SK-N-SH (cell line): Measurements from ENCODE around the gene SCG2. TPM values are rescaled to one million over a fixed set of nuclear protein-coding genes. Genes with fewer than 3 reads are reported as not detected.

Experiments
- CTCF ChIA-PET: fragments of 300-600, 350-600 bp; formaldehyde crosslinking; extraction: SDS; loops from one replicate; lab custom pipeline; 2021; lab: Yijun Ruan, JAX
- POLR2A ChIA-PET: fragments of 350-600 bp; sonication (Branson Sonifier 250); formaldehyde crosslinking; extraction: SDS; loops from one replicate; lab custom pipeline; 2020; ENCODE audit warnings: antibody characterized with exemption, inconsistent platforms; lab: Yijun Ruan, JAX
- DNase-seq: peaks from one replicate; pipeline ENCODE4 v3.0.0; 2012
- H2AFZ ChIP-seq: fragments of 200-600 bp; sonication (generic); 2 replicates; pipeline ENCODE4 v1.8.1; 2016; ENCODE audit warnings: antibody characterized with exemption, mild to moderate bottlenecking, low read depth
- H3F3A ChIP-seq: fragments of 200-600 bp; sonication (generic); replicated peaks from 2 replicates; pipeline ENCODE3; 2016; ENCODE audit warnings: antibody characterized with exemption, mild to moderate bottlenecking; ENCODE audit not compliant: insufficient read depth
- H3K27ac ChIP-seq, 2 experiments: fragments of 200-500 bp in 1 of 2; fragments of 200-600 bp in 1 of 2; sonication (Bioruptor generic) in 1 of 2; sonication (generic), shearing (Covaris generic) in 1 of 2; 2 replicates each; pipeline versions ENCODE4 v1.5.1 to v1.6.1; 2014 to 2016; ENCODE audit warnings: low read depth in 2 of 2, inconsistent platforms in 1 of 2, low read length in 1 of 2, mild to moderate bottlenecking in 1 of 2, mixed read lengths in 1 of 2
- H3K27me3 ChIP-seq: fragments of 200-600 bp; sonication (generic), shearing (Covaris generic); 2 replicates; pipeline ENCODE4 v1.6.1; 2016; ENCODE audit warnings: mixed run types; ENCODE audit not compliant: insufficient read depth
- H3K36me3 ChIP-seq, 2 experiments: fragments of 200-500 bp in 1 of 2; fragments of 200-600 bp in 1 of 2; sonication (Bioruptor generic) in 1 of 2; sonication (generic) in 1 of 2; replicated peaks in 1 of 2; 2 replicates each; pipeline versions ENCODE3 to v1.5.1; 2014 to 2016; ENCODE audit warnings: low read length in 1 of 2, mild to moderate bottlenecking in 1 of 2; ENCODE audit not compliant: insufficient read depth in 2 of 2, control insufficient read depth in 1 of 2
- H3K4me1 ChIP-seq, 2 experiments: fragments of 200-500 bp in 1 of 2; fragments of 200-600 bp in 1 of 2; sonication (Bioruptor generic) in 1 of 2; sonication (generic), shearing (Covaris generic) in 1 of 2; 2 replicates each; pipeline versions ENCODE4 v1.5.1 to v1.6.1; 2014 to 2016; ENCODE audit warnings: low read depth in 1 of 2, low read length in 1 of 2, mixed run types in 1 of 2; ENCODE audit not compliant: insufficient read depth in 2 of 2, control insufficient read depth in 1 of 2
- H3K4me2 ChIP-seq: fragments of 200-600 bp; sonication (generic), shearing (Covaris generic); 2 replicates; pipeline ENCODE4 v1.6.1; 2017; ENCODE audit warnings: mixed run types
- H3K4me3 ChIP-seq, 2 experiments: fragments of 200-500 bp in 1 of 2; fragments of 200-600 bp in 1 of 2; sonication (Bioruptor generic) in 1 of 2; sonication (generic), shearing (Covaris generic) in 1 of 2; 2 replicates each; pipeline versions ENCODE4 v1.5.1 to v1.8.1; 2014 to 2016; ENCODE audit warnings: low read depth in 2 of 2, inconsistent platforms in 1 of 2, low read length in 1 of 2, mild to moderate bottlenecking in 1 of 2, mixed read lengths in 1 of 2, moderate library complexity in 1 of 2
- H3K79me2 ChIP-seq: fragments of 200-600 bp; sonication (generic); 2 replicates; pipeline ENCODE4 v1.8.1; 2017; ENCODE audit warnings: mild to moderate bottlenecking; ENCODE audit not compliant: insufficient read depth
- H3K9ac ChIP-seq: fragments of 200-600 bp; sonication (generic); 2 replicates; pipeline ENCODE4 v1.6.1; 2017; ENCODE audit warnings: mixed run types
- H3K9me2 ChIP-seq: fragments of 200-600 bp; sonication (generic); 2 replicates; pipeline ENCODE4 v1.6.1; 2017; ENCODE audit warnings: mixed run types
- H3K9me3 ChIP-seq: fragments of 200-600 bp; sonication (generic); 2 replicates; pipeline ENCODE4 v1.6.1; 2017; ENCODE audit warnings: mixed run types, mild to moderate bottlenecking, moderate library complexity
- H4K20me1 ChIP-seq: fragments of 200-600 bp; sonication (generic); 2 replicates; pipeline ENCODE4 v1.6.1; 2017; ENCODE audit warnings: mild to moderate bottlenecking, mixed run types; ENCODE audit not compliant: insufficient read depth
- ELF1 ChIP-seq: IDR thresholded peaks from 2 replicates; pipeline ENCODE4 v1.4.0; 2012
- EP300 ChIP-seq, 2 experiments: IDR thresholded peaks; 2 replicates each; pipeline versions ENCODE4 v1.4.0 to v1.6.1; 2012; ENCODE audit warnings: borderline replicate concordance in 1 of 2, low read depth in 1 of 2, low read length in 1 of 2
- EZH2phosphoT487 ChIP-seq: fragments of 200-600 bp; sonication (generic); IDR thresholded peaks from 2 replicates; pipeline ENCODE4 v1.6.1; 2017; ENCODE audit warnings: low read depth, mixed run types, mild to moderate bottlenecking, antibody characterized with exemption, moderate library complexity, borderline replicate concordance
- FOSL2 ChIP-seq: IDR thresholded peaks from 2 replicates; pipeline ENCODE4 v1.4.0; 2012; ENCODE audit warnings: low read depth, mild to moderate bottlenecking, moderate library complexity, borderline replicate concordance
- FOXJ3 ChIP-seq: sonication (generic); formaldehyde crosslinking; IDR thresholded peaks from 2 replicates; pipeline ENCODE4 v1.5.1; 2020; ENCODE audit warnings: mild to moderate bottlenecking, missing genetic modification reagents
- GABPA ChIP-seq: IDR thresholded peaks from 2 replicates; pipeline ENCODE4 v1.4.0; 2012; ENCODE audit warnings: low read depth, mild to moderate bottlenecking
- GATA2 ChIP-seq: sonication (generic); formaldehyde crosslinking; IDR thresholded peaks from 2 replicates; pipeline ENCODE4 v1.5.0; 2020; ENCODE audit warnings: mild to moderate bottlenecking, missing genetic modification reagents
- JUND ChIP-seq: IDR thresholded peaks from 2 replicates; pipeline ENCODE4 v1.4.0; 2012
- MAX ChIP-seq: IDR thresholded peaks from 2 replicates; pipeline ENCODE4 v1.4.0; 2012; ENCODE audit warnings: low read depth
- MXI1 ChIP-seq: IDR thresholded peaks from 2 replicates; pipeline ENCODE4 v1.6.1; 2012; ENCODE audit warnings: mild to moderate bottlenecking, low read depth, low read length, improper control_type of control experiment
- NRF1 ChIP-seq: IDR thresholded peaks from 2 replicates; pipeline ENCODE4 v1.6.1; 2012; ENCODE audit warnings: low read depth, mild to moderate bottlenecking, low read length
- SMC3 ChIP-seq: IDR thresholded peaks from 2 replicates; pipeline ENCODE4 v1.6.1; 2012; ENCODE audit warnings: low read depth, low read length, improper control_type of control experiment
- TAF1 ChIP-seq: IDR thresholded peaks from 2 replicates; pipeline ENCODE4 v1.6.1; 2012; ENCODE audit warnings: low read depth, mild to moderate bottlenecking, low read length, moderate library complexity, borderline replicate concordance
- TCF12 ChIP-seq: IDR thresholded peaks from 2 replicates; pipeline ENCODE4 v1.4.0; 2012
- YY1 ChIP-seq: IDR thresholded peaks from 2 replicates; pipeline ENCODE4 v1.4.0; 2012; ENCODE audit warnings: low read depth, mild to moderate bottlenecking
- WGBS: methylation state at CpG from one replicate; pipeline ENCODE4 v1.1.6; 2017; ENCODE audit warnings: low lambda C conversion rate; 5-methylcytosine and 5-hydroxymethylcytosine counted together
- polyA plus RNA-seq, 3 experiments: library from polyadenylated mRNA; depleted of rRNA; stranded (reverse); fragments of >200 nt; gene quantifications; 2 replicates each; pipeline ENCODE4 v1.2.3, GENCODE V29; 2012
- TF ChIP-seq, protein P1 (sequence below): fragments of 200-600 bp; sonication (generic); IDR thresholded peaks from 2 replicates; pipeline ENCODE4 v1.6.1; 2017; ENCODE audit warnings: antibody characterized with exemption, mild to moderate bottlenecking, moderate library complexity
- TF ChIP-seq, protein P2 (sequence below): IDR thresholded peaks from 2 replicates; pipeline ENCODE4 v1.4.0; 2012; ENCODE audit warnings: low read depth, borderline replicate concordance
- TF ChIP-seq, protein P3 (sequence below): fragments of 150-350 bp; IDR thresholded peaks from 2 replicates; pipeline ENCODE4 v1.6.1; 2016; ENCODE audit warnings: mild to moderate bottlenecking, low read depth, low read length
- TF ChIP-seq, protein P4 (sequence below): IDR thresholded peaks from 2 replicates; pipeline ENCODE4 v1.4.0; 2012; ENCODE audit warnings: low read depth, borderline replicate concordance
- TF ChIP-seq, protein P5 (sequence below): IDR thresholded peaks from 2 replicates; pipeline ENCODE4 v1.6.1; 2012; ENCODE audit warnings: mild to moderate bottlenecking, low read depth, low read length, moderate library complexity

The SCG2 gene
- polyA plus RNA-seq, 1 of the 3 experiments (the other 2 are of a cell fraction): 373 TPM

DNA sequence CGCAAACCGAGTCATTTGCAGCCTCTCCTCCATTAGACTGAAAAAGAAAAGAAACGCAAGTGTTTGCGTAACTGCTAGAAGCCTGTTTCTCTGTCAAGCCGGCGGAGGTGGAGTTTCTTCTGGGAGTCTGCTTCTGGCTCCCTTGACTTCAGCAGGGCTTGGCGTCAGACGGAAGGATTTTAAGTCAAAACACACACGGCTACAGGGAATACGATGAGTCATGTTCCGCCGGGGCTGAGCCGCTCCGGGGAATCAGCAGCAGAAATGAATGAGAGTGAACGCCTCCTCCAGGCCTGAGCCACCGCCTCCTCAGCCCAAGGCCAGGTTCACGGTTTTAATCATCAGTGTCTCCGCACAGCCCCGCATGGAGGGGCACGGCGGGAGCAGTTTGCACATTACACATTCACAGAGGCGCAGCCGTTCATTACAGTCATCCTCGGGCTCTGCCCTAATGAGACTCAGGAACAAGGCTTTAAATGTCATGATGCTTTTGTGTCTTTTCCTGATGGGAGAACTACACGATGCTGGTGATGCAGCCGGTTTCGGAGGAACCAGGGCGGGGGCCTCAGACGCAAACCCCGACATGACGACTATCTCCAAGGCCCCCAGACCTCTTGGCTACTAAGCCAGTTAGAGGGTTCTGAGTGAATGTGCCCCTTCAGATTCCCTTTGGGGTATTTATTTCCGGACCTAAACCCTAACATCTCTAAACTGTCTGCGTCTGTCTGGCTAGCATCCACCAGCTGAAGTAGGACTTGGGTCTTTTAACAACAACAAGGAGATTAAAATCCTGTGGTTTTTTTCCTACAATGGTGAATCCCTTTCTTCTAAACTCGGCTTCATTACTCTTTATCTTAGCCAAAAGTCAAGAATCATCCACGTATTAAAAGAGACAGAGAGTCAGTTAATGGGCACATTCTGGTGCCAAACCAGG is 11.1 kb upstream of the SCG2 start (continued):
- TF ChIP-seq, protein P1, sequence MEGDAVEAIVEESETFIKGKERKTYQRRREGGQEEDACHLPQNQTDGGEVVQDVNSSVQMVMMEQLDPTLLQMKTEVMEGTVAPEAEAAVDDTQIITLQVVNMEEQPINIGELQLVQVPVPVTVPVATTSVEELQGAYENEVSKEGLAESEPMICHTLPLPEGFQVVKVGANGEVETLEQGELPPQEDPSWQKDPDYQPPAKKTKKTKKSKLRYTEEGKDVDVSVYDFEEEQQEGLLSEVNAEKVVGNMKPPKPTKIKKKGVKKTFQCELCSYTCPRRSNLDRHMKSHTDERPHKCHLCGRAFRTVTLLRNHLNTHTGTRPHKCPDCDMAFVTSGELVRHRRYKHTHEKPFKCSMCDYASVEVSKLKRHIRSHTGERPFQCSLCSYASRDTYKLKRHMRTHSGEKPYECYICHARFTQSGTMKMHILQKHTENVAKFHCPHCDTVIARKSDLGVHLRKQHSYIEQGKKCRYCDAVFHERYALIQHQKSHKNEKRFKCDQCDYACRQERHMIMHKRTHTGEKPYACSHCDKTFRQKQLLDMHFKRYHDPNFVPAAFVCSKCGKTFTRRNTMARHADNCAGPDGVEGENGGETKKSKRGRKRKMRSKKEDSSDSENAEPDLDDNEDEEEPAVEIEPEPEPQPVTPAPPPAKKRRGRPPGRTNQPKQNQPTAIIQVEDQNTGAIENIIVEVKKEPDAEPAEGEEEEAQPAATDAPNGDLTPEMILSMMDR: no peak
- no peak for TF ChIP-seq GATA2 (CRISPR knock-in tag)
- peak; percentile 92 for TF ChIP-seq FOSL2
- TF ChIP-seq FOXJ3 (CRISPR knock-in tag): no peak
- TF ChIP-seq TCF12: peak; percentile 64
- TF ChIP-seq MXI1: peak; percentile 66
- peak; percentile 88 for TF ChIP-seq JUND
- TF ChIP-seq NRF1: no peak
- no peak for TF ChIP-seq GABPA
- peak; percentile 58; the same call in 1 of the 2 replicates for TF ChIP-seq TAF1
- TF ChIP-seq, protein P2, sequence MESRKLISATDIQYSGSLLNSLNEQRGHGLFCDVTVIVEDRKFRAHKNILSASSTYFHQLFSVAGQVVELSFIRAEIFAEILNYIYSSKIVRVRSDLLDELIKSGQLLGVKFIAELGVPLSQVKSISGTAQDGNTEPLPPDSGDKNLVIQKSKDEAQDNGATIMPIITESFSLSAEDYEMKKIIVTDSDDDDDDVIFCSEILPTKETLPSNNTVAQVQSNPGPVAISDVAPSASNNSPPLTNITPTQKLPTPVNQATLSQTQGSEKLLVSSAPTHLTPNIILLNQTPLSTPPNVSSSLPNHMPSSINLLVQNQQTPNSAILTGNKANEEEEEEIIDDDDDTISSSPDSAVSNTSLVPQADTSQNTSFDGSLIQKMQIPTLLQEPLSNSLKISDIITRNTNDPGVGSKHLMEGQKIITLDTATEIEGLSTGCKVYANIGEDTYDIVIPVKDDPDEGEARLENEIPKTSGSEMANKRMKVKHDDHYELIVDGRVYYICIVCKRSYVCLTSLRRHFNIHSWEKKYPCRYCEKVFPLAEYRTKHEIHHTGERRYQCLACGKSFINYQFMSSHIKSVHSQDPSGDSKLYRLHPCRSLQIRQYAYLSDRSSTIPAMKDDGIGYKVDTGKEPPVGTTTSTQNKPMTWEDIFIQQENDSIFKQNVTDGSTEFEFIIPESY: no peak
- TF ChIP-seq YY1: no peak; the same call in 1 of the 2 replicates

DNA sequence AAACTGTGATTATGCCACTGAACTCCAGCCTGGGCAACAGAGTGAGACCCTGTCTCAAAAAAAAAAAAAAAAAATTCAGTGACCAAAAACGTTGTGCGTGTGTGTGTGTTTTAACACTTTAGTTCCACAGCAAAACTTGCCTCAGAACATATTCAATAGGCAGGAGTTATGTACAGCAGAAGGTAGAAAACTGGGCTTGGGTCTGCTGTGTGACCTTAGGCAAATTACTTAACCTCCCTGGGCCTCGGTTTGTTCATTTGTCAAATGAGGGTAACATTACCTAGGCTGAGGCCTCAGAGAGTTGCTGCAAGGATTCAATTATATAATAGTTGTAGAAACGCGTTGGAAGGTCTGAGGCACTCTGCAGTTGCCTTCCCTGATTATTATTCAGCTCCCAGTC is 10.3 kb upstream of the SCG2 start:
- Histone ChIP-seq H3K4me2 (peak overlapping the region; percentile 65), H3K79me2 (no peaks in the 10 kb centered on the region), H3K9ac (peak overlapping the region; percentile 61), H3K4me3 (peak overlapping the region; percentile 30 to 40; a peak in 3 of 4 replicates), H3K9me2 (no peaks in the 10 kb centered on the region), H4K20me1 (no peaks in the 10 kb centered on the region), H3K4me1 (peaks cover 7 to 8% of the 10 kb centered on the region in 2 experiments), H3K27ac (peak overlapping the region; percentile 86 to 93), H3K36me3 (no peaks in the 10 kb centered on the region), H2AFZ (peak overlapping the region; percentile 71), H3K9me3 (no peaks in the 10 kb centered on the region), H3F3A (peaks cover 18% of the 10 kb centered on the region), H3K27me3 (no peaks in the 10 kb centered on the region)
- DNase-seq: no peak
- ChIA-PET CTCF (interaction anchor here (0.6 kb wide), 1 partner anchor 10 kb away, joined by 3 read pairs; no protein-coding TSS in a partner anchor), POLR2A (no interaction called here)
- 59% methylated on average over 5 of the region's 5 CpGs for WGBS
- TF ChIP-seq ELF1: no peak
- TF ChIP-seq, protein P3, sequence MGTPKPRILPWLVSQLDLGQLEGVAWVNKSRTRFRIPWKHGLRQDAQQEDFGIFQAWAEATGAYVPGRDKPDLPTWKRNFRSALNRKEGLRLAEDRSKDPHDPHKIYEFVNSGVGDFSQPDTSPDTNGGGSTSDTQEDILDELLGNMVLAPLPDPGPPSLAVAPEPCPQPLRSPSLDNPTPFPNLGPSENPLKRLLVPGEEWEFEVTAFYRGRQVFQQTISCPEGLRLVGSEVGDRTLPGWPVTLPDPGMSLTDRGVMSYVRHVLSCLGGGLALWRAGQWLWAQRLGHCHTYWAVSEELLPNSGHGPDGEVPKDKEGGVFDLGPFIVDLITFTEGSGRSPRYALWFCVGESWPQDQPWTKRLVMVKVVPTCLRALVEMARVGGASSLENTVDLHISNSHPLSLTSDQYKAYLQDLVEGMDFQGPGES: no peak
- TF ChIP-seq EP300 (IDR thresholded peaks at IDR 0.05; ENCODE audit: borderline replicate concordance in 1 of 2, low read depth in 1 of 2, low read length in 1 of 2): no peak
- TF ChIP-seq, protein P4, sequence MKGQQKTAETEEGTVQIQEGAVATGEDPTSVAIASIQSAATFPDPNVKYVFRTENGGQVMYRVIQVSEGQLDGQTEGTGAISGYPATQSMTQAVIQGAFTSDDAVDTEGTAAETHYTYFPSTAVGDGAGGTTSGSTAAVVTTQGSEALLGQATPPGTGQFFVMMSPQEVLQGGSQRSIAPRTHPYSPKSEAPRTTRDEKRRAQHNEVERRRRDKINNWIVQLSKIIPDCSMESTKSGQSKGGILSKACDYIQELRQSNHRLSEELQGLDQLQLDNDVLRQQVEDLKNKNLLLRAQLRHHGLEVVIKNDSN: no peak
- no peak for TF ChIP-seq EZH2phosphoT487
- no peak for TF ChIP-seq MAX
- TF ChIP-seq FOXJ3 (CRISPR knock-in tag): no peak
- no peak for TF ChIP-seq SMC3
- TF ChIP-seq GABPA: no peak
- TF ChIP-seq GATA2 (CRISPR knock-in tag): no peak
- TF ChIP-seq, protein P5, sequence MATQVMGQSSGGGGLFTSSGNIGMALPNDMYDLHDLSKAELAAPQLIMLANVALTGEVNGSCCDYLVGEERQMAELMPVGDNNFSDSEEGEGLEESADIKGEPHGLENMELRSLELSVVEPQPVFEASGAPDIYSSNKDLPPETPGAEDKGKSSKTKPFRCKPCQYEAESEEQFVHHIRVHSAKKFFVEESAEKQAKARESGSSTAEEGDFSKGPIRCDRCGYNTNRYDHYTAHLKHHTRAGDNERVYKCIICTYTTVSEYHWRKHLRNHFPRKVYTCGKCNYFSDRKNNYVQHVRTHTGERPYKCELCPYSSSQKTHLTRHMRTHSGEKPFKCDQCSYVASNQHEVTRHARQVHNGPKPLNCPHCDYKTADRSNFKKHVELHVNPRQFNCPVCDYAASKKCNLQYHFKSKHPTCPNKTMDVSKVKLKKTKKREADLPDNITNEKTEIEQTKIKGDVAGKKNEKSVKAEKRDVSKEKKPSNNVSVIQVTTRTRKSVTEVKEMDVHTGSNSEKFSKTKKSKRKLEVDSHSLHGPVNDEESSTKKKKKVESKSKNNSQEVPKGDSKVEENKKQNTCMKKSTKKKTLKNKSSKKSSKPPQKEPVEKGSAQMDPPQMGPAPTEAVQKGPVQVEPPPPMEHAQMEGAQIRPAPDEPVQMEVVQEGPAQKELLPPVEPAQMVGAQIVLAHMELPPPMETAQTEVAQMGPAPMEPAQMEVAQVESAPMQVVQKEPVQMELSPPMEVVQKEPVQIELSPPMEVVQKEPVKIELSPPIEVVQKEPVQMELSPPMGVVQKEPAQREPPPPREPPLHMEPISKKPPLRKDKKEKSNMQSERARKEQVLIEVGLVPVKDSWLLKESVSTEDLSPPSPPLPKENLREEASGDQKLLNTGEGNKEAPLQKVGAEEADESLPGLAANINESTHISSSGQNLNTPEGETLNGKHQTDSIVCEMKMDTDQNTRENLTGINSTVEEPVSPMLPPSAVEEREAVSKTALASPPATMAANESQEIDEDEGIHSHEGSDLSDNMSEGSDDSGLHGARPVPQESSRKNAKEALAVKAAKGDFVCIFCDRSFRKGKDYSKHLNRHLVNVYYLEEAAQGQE: no peak
